Colonic mucosa (tissue), 4 donors: ENCODE measurements around the gene MLLT10. TPM values are rescaled to one million over a fixed set of nuclear protein-coding genes. Genes with fewer than 3 reads are reported as not detected.

ENCODE experiments used
- DNase-seq: peaks from one replicate; pipeline ENCODE4 v3.0.0-alpha.2; 2020
- H3K27ac ChIP-seq: fragments of 200-600 bp; one replicate; pipeline ENCODE4 v1.8.0; 2021
- H3K27me3 ChIP-seq: fragments of 200-600 bp; one replicate; pipeline ENCODE4 v1.8.0; 2021
- H3K36me3 ChIP-seq: fragments of 200-600 bp; one replicate; pipeline ENCODE4 v1.8.0; 2021
- H3K4me1 ChIP-seq: fragments of 200-600 bp; one replicate; pipeline ENCODE4 v1.8.0; 2021; ENCODE audit warnings: mild to moderate bottlenecking
- H3K4me3 ChIP-seq: fragments of 200-600 bp; one replicate; pipeline ENCODE4 v1.8.0; 2021
- H3K9ac ChIP-seq, 2 donors: one replicate each; pipeline ENCODE4 v1.7.0; 2013; ENCODE audit warnings: control low read depth in 2 of 2, low read depth in 2 of 2, low read length in 2 of 2
- H3K9me3 ChIP-seq: fragments of 200-600 bp; one replicate; pipeline ENCODE4 v1.8.0; 2021
- CTCF ChIP-seq: fragments of 200-600 bp; IDR thresholded peaks from one replicate; pipeline ENCODE4 v1.8.0; 2022; ENCODE audit warnings: antibody characterized with exemption, mild to moderate bottlenecking
- intact Hi-C: fragments of 100-400 bp; cut with DNase I; formaldehyde crosslinking; loops from one replicate; pipeline ENCODE4 v1.14.1; 2022
- total RNA-seq, 2 donors: library from RNA; stranded (reverse); fragmentation: NEBNext Ultra II Directional in 1 of 2; extraction: Animal tissue kit (Norgen Biotek cat#: 25700) in 1 of 2; gene quantifications; one replicate each; pipeline ENCODE4 v1.2.1, GENCODE V29; 2021
- donor health status: healthy.
- donor health status: DM: no; HTN: no; CAD: no.
- donor health status: DM: no; HTN: no; CAD: no.

Gene MLLT10
- total RNA-seq, 2 donors from 2014 or later, result 17.8 to 25.1 TPM

GRCh38 chr10:21521751-21522533 is 12.1 kb upstream of the MLLT10 start:
- Histone ChIP-seq H3K27ac (no peak overlapping the region), H3K4me1 (no peaks in the 10 kb centered on the region)
- no peak for DNase-seq

GRCh38 chr10:21522631-21523406 is 11.2 kb upstream of the MLLT10 start:
- no peaks in the 10 kb centered on the region for H3K9me3 ChIP-seq
- intact Hi-C loops, result loop anchor here (10.0 kb wide), 1 partner anchor 802 kb away; the partner anchor contains the start of gene BMI1
- H3K36me3 ChIP-seq, result no peaks in the 10 kb centered on the region
- no peak overlapping the region for H3K4me3 ChIP-seq
- H3K27me3 ChIP-seq, result peaks cover 25% of the 10 kb centered on the region
- no peak overlapping the region for H3K9ac ChIP-seq
- H3K4me1 ChIP-seq, result no peaks in the 10 kb centered on the region
- TF ChIP-seq CTCF, result no peak
- DNase-seq, result no peak
- H3K27ac ChIP-seq, result no peak overlapping the region

More at GRCh38 chr10:21521751-21522533, 12.1 kb upstream of the MLLT10 start:
- intact Hi-C loops, result loop anchor here (10.0 kb wide), 1 partner anchor 803 kb away; the partner anchor contains the start of gene BMI1
- H3K9me3 ChIP-seq, result no peaks in the 10 kb centered on the region
- peaks cover 30% of the 10 kb centered on the region for H3K27me3 ChIP-seq
- H3K4me3 ChIP-seq, result no peak overlapping the region
- H3K36me3 ChIP-seq, result no peaks in the 10 kb centered on the region
- H3K9ac ChIP-seq, result no peak overlapping the region
- TF ChIP-seq CTCF, result no peak

GRCh38 chr10:21523557-21524008 is 10.4 kb upstream of the MLLT10 start:
- no peak overlapping the region for H3K4me3 ChIP-seq
- H3K9ac ChIP-seq, result no peak overlapping the region
- no peaks in the 10 kb centered on the region for H3K9me3 ChIP-seq
- no peaks in the 10 kb centered on the region for H3K4me1 ChIP-seq
- no peak overlapping the region for H3K27ac ChIP-seq
- H3K36me3 ChIP-seq, result no peaks in the 10 kb centered on the region
- intact Hi-C loops, result loop anchor here (10.0 kb wide), 1 partner anchor 801 kb away; the partner anchor contains the start of gene BMI1
- TF ChIP-seq CTCF, result no peak
- DNase-seq, result no peak
- H3K27me3 ChIP-seq, result peaks cover 20% of the 10 kb centered on the region

- Histone ChIP-seq H3K27me3 (peaks cover 15% of the 10 kb centered on the region), H3K27ac (no peak overlapping the region), H3K9ac (peak overlapping the region in 1 of 2 donors; percentile 4)
These were observed 9.9 kb upstream of the MLLT10 start for GRCh38 chr10:21524131-21524525.

More at GRCh38 chr10:21524131-21524525, 9.9 kb upstream of the MLLT10 start:
- H3K4me1 ChIP-seq, result no peaks in the 10 kb centered on the region
- H3K36me3 ChIP-seq, result no peaks in the 10 kb centered on the region
- H3K9me3 ChIP-seq, result no peaks in the 10 kb centered on the region
- no peak overlapping the region for H3K4me3 ChIP-seq
- TF ChIP-seq CTCF, result no peak
- intact Hi-C loops, result loop anchor here (10.0 kb wide), 1 partner anchor 801 kb away; the partner anchor contains the start of gene BMI1
- DNase-seq, result no peak
